Measurements from ENCODE around the gene SUSD5. TPM values are rescaled to one million over a fixed set of nuclear protein-coding genes. Genes with fewer than 3 reads are reported as not detected.

SUSD5 gene
- total RNA-seq, 1 experiment from 2014 or later, result 4.9 TPM

DNA sequence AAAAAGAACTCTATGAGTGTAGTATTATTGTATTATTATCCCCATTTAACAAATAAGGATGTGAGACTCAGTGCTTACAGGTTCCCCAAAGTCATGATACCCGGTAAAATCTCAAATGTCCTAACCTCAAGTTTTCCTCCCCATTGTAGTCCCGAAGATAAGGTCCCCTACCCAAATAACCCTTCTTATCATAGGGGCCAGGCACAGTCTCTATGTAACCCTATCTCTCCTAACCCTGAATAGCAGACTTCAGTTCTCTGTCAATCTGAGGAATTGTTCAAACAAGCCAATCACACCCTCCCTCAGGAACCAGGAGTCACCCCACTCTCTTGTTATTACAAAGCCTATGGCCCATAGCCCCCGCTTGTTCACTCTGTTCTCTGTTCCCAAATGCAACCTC is 10.5 kb upstream of the SUSD5 start:
- no peak overlapping the region for H3K4me3 Mint-ChIP-seq
- no peak overlapping the region for H2BK20ac ChIP-seq (ENCODE audit: low read depth, low read length, poor library complexity, severe bottlenecking)
- H3K79me2 ChIP-seq (ENCODE audit: insufficient read depth, low read length), result no peaks in the 10 kb centered on the region
- no peaks in the 10 kb centered on the region for H4K20me1 ChIP-seq (ENCODE audit: control insufficient read depth, insufficient read depth, insufficient read length)
- no peak overlapping the region for H4K5ac ChIP-seq (ENCODE audit: insufficient read length, low read depth, low read length)
- no peaks in the 10 kb centered on the region for H3K23me2 ChIP-seq (ENCODE audit: insufficient read length, low read depth, low read length, poor library complexity, severe bottlenecking)
- no peak overlapping the region for H2AK5ac ChIP-seq (ENCODE audit: insufficient read length, low read length)
- no peak for TF ChIP-seq CTCF (conservative IDR thresholded peaks at IDR 0.05)
- H2BK15ac ChIP-seq (ENCODE audit: low read depth, low read length), result no peak overlapping the region
- no peak overlapping the region for H3K56ac ChIP-seq (ENCODE audit: insufficient read length, low read depth, low read length)
- H3K14ac ChIP-seq (ENCODE audit: insufficient read depth, low read length), result no peak overlapping the region
- no peak overlapping the region for H3K4me2 ChIP-seq (ENCODE audit: insufficient read depth, insufficient read length, low read length)
- H3K23ac ChIP-seq (ENCODE audit: insufficient read length, low read depth, low read length), result no peak overlapping the region
- H3K27ac ChIP-seq (ENCODE audit: insufficient read length, low read depth, low read length), result no peak overlapping the region
- H3K9me3 ChIP-seq (ENCODE audit: control insufficient read depth, low read depth, low read length), result no peaks in the 10 kb centered on the region
- H2BK12ac ChIP-seq (ENCODE audit: insufficient read length, low read depth, low read length), result no peak overlapping the region
- H3K27me3 ChIP-seq (ENCODE audit: insufficient read depth, low read length), result no peaks in the 10 kb centered on the region
- no peak overlapping the region for H3K9ac ChIP-seq (ENCODE audit: extremely low read depth, insufficient read length, low read length)
- no CpG with 5 or more reads among the region's 3 CpGs for WGBS (ENCODE audit: extremely low coverage, insufficient read length, low lambda C conversion rate)
- no peak overlapping the region for H2AFZ ChIP-seq (ENCODE audit: low read length)
- H2BK120ac ChIP-seq (ENCODE audit: low read depth, low read length, poor library complexity, severe bottlenecking), result no peak overlapping the region
- no peaks in the 10 kb centered on the region for H3K36me3 Mint-ChIP-seq (ENCODE audit: insufficient read depth in 1 of 3, low read depth in 3 of 3)
- H3K4me1 Mint-ChIP-seq, result peaks cover 0 to 4% of the 10 kb centered on the region in 2 experiments; a peak in 2 of 4 replicates
- H3K4ac ChIP-seq (ENCODE audit: low read depth, low read length), result no peak overlapping the region
- H2BK5ac ChIP-seq (ENCODE audit: insufficient read length, low read length), result no peak overlapping the region
- no peak overlapping the region for H3K27ac Mint-ChIP-seq
- no peak overlapping the region for H4K91ac ChIP-seq (ENCODE audit: insufficient read length, low read depth, low read length)
- no peak overlapping the region for H3T11ph ChIP-seq (ENCODE audit: low read length)
- H3K9me3 Mint-ChIP-seq, result no peaks in the 10 kb centered on the region
- no peak overlapping the region for H3K18ac ChIP-seq (ENCODE audit: insufficient read length, low read depth, low read length)
- no peak for DNase-seq
- no peaks in the 10 kb centered on the region for H3K79me1 ChIP-seq (ENCODE audit: insufficient read depth, low read depth, low read length, poor library complexity, severe bottlenecking)
- H4K8ac ChIP-seq (replicated peaks; ENCODE audit: insufficient read length, low read depth, low read length), result no peak overlapping the region
- no peaks in the 10 kb centered on the region for H3K4me1 ChIP-seq (ENCODE audit: insufficient read depth, low read length)
- peaks cover 2% of the 10 kb centered on the region for H3K27me3 Mint-ChIP-seq (ENCODE audit: low read depth)
